Peyer's patch (tissue), 4 donors: Measurements from ENCODE around the gene MYOZ3.

Experiments
- POLR2A ChIP-seq, 2 donors: fragments of 450-650 bp; IDR thresholded peaks; one replicate each; pipeline ENCODE4 v1.5.1; 2017; ENCODE audit warnings: antibody characterized with exemption in 2 of 2, mild to moderate bottlenecking in 2 of 2, moderate library complexity in 2 of 2
- TF ChIP-seq, protein P1 (sequence below), 6 experiments: fragments of 450-650 bp in 4 of 6; fragments of 200-600 bp in 2 of 6; sonication (generic) in 1 of 6; IDR thresholded peaks; one replicate each; pipeline ENCODE4 v1.5.1; 2017 to 2019; ENCODE audit warnings: antibody characterized with exemption in 6 of 6, mild to moderate bottlenecking in 3 of 6, moderate library complexity in 1 of 6

DNA sequence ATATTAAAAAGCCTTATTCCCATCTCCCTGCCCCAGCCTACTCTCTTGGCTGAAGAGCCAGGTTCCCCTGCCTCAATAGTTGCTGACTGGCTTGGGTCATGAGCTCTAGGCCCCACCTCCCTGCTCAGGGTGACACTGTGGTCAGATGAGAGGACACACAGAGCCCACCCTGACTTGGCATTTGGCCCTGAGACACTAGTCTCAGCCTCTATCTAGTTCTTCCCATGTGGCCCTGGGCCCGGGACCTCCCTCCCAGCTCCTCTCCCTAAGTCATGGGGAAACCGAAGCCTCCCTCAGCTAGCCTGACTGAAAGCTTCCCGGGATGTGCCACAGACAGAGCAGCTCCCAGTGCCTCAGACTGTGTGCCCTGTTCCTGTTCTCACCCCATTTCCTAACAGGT, 5.8 kb upstream of the MYOZ3 start:
- TF ChIP-seq, protein P1, sequence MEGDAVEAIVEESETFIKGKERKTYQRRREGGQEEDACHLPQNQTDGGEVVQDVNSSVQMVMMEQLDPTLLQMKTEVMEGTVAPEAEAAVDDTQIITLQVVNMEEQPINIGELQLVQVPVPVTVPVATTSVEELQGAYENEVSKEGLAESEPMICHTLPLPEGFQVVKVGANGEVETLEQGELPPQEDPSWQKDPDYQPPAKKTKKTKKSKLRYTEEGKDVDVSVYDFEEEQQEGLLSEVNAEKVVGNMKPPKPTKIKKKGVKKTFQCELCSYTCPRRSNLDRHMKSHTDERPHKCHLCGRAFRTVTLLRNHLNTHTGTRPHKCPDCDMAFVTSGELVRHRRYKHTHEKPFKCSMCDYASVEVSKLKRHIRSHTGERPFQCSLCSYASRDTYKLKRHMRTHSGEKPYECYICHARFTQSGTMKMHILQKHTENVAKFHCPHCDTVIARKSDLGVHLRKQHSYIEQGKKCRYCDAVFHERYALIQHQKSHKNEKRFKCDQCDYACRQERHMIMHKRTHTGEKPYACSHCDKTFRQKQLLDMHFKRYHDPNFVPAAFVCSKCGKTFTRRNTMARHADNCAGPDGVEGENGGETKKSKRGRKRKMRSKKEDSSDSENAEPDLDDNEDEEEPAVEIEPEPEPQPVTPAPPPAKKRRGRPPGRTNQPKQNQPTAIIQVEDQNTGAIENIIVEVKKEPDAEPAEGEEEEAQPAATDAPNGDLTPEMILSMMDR (IDR thresholded peaks at IDR 0.05), result no peak
- no peak for TF ChIP-seq POLR2A (IDR thresholded peaks at IDR 0.05)
